ENCODE results near the gene ST14. TPM values are rescaled to one million over a fixed set of nuclear protein-coding genes. Genes with fewer than 3 reads are reported as not detected.
A peak's percentile ranks its signal among the peaks of the same experiment; 100 is the strongest.

Gene ST14
- total and polyA plus RNA-seq, 2 donors (not counting 1 experiment from before 2014, with no cell fraction given): 36.2 to 52.2 TPM

GRCh38 chr11:130120045-130120444 is 39.5 kb upstream of the ST14 start:
- H3K4me1 ChIP-seq (ENCODE audit: control insufficient read depth in 2 of 2, insufficient read depth in 2 of 2, low read length in 2 of 2): peaks cover 84 to 89% of the 10 kb centered on the region in 2 donors
- H3K4me3 ChIP-seq (ENCODE audit: control extremely low read depth in 1 of 5, extremely low read depth in 1 of 5, insufficient read depth in 1 of 5, low read depth in 2 of 5, low read length in 4 of 5): no peak overlapping the region
- Mint-ChIP-seq H3K27me3 (no peaks in the 10 kb centered on the region), H3K4me3 (peak overlapping the region; percentile 11), H3K4me1 (peaks cover 86% of the 10 kb centered on the region), H3K9me3 (ENCODE audit: insufficient read depth) (no peaks in the 10 kb centered on the region), H3K27ac (peak overlapping the region; percentile 62)
- TF ChIP-seq CTCF (IDR thresholded peaks at IDR 0.05) (no peak), EZH2 (IDR thresholded peaks at IDR 0.05; ENCODE audit: borderline replicate concordance, insufficient read depth, low read depth, low read length, poor library complexity, severe bottlenecking) (no peak)
- ChIA-PET CTCF (interaction anchor here (0.7 to 11.3 kb wide), 3 partner anchors 13 to 127 kb away, joined by 3 to 125 read pairs (median 3); no protein-coding TSS in a partner anchor), POLR2A (interaction anchor here (1.4 to 1.8 kb wide), 2 partner anchors 19 to 116 kb away, joined by 3 read pairs; no protein-coding TSS in a partner anchor)
- H3K79me2 ChIP-seq (ENCODE audit: control insufficient read depth, insufficient read depth, low read length): peaks cover 26% of the 10 kb centered on the region
- no peak overlapping the region for H3K9ac ChIP-seq (ENCODE audit: low read length)
- peak overlapping the region; percentile 72 for H3K4me2 ChIP-seq (replicated peaks; ENCODE audit: low read depth, low read length, poor library complexity, severe bottlenecking)
- peak overlapping the region in 1 of 2 donors; percentile 75 for H3K27ac ChIP-seq (ENCODE audit: low read length in 2 of 2)
- no peak overlapping the region for H2AFZ ChIP-seq (ENCODE audit: insufficient read depth, low read depth, low read length, poor library complexity, severe bottlenecking)
- WGBS (ENCODE audit: insufficient coverage): 100% methylated on average over 3 of the region's 5 CpGs
- H4K20me1 ChIP-seq (ENCODE audit: control insufficient read depth, insufficient read depth, low read length, poor library complexity, severe bottlenecking): no peaks in the 10 kb centered on the region
- no peaks in the 10 kb centered on the region for H3K27me3 ChIP-seq (replicated peaks in 1 of 4; ENCODE audit: control extremely low read depth in 1 of 4, control insufficient read depth in 3 of 4, insufficient read depth in 4 of 4, low read length in 3 of 4)
- intact Hi-C loops (cut with micrococcal nuclease): no loop called here
- peaks cover 0 to 25% of the 10 kb centered on the region in 2 experiments for H3K36me3 ChIP-seq (replicated peaks in 1 of 2; ENCODE audit: control extremely low read depth in 1 of 2, control insufficient read depth in 1 of 2, extremely low read depth in 1 of 2, insufficient read depth in 2 of 2, low read length in 1 of 2)
- no peaks in the 10 kb centered on the region for H3K9me3 ChIP-seq (ENCODE audit: control extremely low read depth in 1 of 3, control insufficient read depth in 2 of 3, insufficient read depth in 1 of 3, low read length in 2 of 3)
- ATAC-seq (ENCODE audit: low read depth) (no peak), DNase-seq (no peak)

- POLR2A ChIA-PET: interaction anchor here (1.3 to 1.4 kb wide), 2 partner anchors 118 kb away, joined by 3 to 5 read pairs; partner anchors contain the start of gene PRDM10
- DNase-seq: no peak
These were observed 38.1 kb upstream of the ST14 start for GRCh38 chr11:130121445-130121978.

More at GRCh38 chr11:130121445-130121978, 38.1 kb upstream of the ST14 start:
- H3K9me3 Mint-ChIP-seq (ENCODE audit: insufficient read depth): no peaks in the 10 kb centered on the region
- peaks cover 74 to 75% of the 10 kb centered on the region in 2 donors for H3K4me1 ChIP-seq (ENCODE audit: control insufficient read depth in 2 of 2, insufficient read depth in 2 of 2, low read length in 2 of 2)
- ATAC-seq (ENCODE audit: low read depth): no peak
- H3K4me1 Mint-ChIP-seq: peaks cover 72% of the 10 kb centered on the region
- peak overlapping the region; percentile 63 for H3K4me2 ChIP-seq (replicated peaks; ENCODE audit: low read depth, low read length, poor library complexity, severe bottlenecking)
- 26% methylated on average over 4 of the region's 5 CpGs for WGBS (ENCODE audit: insufficient coverage)
- H3K36me3 ChIP-seq (replicated peaks in 1 of 2; ENCODE audit: control extremely low read depth in 1 of 2, control insufficient read depth in 1 of 2, extremely low read depth in 1 of 2, insufficient read depth in 2 of 2, low read length in 1 of 2): peaks cover 0 to 28% of the 10 kb centered on the region in 2 experiments
- H2AFZ ChIP-seq (ENCODE audit: insufficient read depth, low read depth, low read length, poor library complexity, severe bottlenecking): peak overlapping the region; percentile 22
- H3K27me3 Mint-ChIP-seq: no peaks in the 10 kb centered on the region
- H3K27me3 ChIP-seq (replicated peaks in 1 of 4; ENCODE audit: control extremely low read depth in 1 of 4, control insufficient read depth in 3 of 4, insufficient read depth in 4 of 4, low read length in 3 of 4): no peaks in the 10 kb centered on the region
- H3K4me3 Mint-ChIP-seq: peak overlapping the region; percentile 65
- H3K9me3 ChIP-seq (ENCODE audit: control extremely low read depth in 1 of 3, control insufficient read depth in 2 of 3, insufficient read depth in 1 of 3, low read length in 2 of 3): no peaks in the 10 kb centered on the region
- H3K27ac ChIP-seq (ENCODE audit: low read length in 2 of 2): peak overlapping the region; percentile 39 to 75
- H3K4me3 ChIP-seq (ENCODE audit: control extremely low read depth in 1 of 5, extremely low read depth in 1 of 5, insufficient read depth in 1 of 5, low read depth in 2 of 5, low read length in 4 of 5): peak overlapping the region in 3 of 5 experiments; percentile 16 to 34 (median 20)
- CTCF ChIA-PET: interaction anchor here (0.6 to 11.3 kb wide), 8 partner anchors 11 to 200 kb away, joined by 3 to 125 read pairs (median 4); no protein-coding TSS in a partner anchor
- H3K27ac Mint-ChIP-seq: peak overlapping the region; percentile 91
- TF ChIP-seq CTCF (IDR thresholded peaks at IDR 0.05): no peak
- no peak for TF ChIP-seq EZH2 (IDR thresholded peaks at IDR 0.05; ENCODE audit: borderline replicate concordance, insufficient read depth, low read depth, low read length, poor library complexity, severe bottlenecking)
- intact Hi-C loops (cut with micrococcal nuclease): no loop called here
- peak overlapping the region; percentile 41 for H3K9ac ChIP-seq (ENCODE audit: low read length)
- H3K79me2 ChIP-seq (ENCODE audit: control insufficient read depth, insufficient read depth, low read length): peaks cover 29% of the 10 kb centered on the region
- H4K20me1 ChIP-seq (ENCODE audit: control insufficient read depth, insufficient read depth, low read length, poor library complexity, severe bottlenecking): no peaks in the 10 kb centered on the region
